CD4-positive, alpha-beta T cell (primary cell): Measurements from ENCODE around the gene CDC123. TPM values are rescaled to one million over a fixed set of nuclear protein-coding genes. Genes with fewer than 3 reads are reported as not detected.
A peak's percentile ranks its signal among the peaks of the same experiment; 100 is the strongest.

Experiments
- ATAC-seq: fragments of 200-7000 bp; cut with Tn5 transposase; one replicate; pipeline ENCODE4 v1.10.0; 2022; ENCODE audit warnings: mild to moderate bottlenecking; ENCODE audit not compliant: poor library complexity
- CTCF ChIA-PET: fragments of 350-600 bp; sonication (Branson Sonifier 250); formaldehyde crosslinking; loops from one replicate; lab custom pipeline; 2021; ENCODE audit warnings: antibody characterized with exemption, inconsistent platforms; lab: Charles Lee
- POLR2A ChIA-PET: fragments of 350-600 bp; sonication (Branson Sonifier 250); formaldehyde crosslinking; loops from one replicate; lab custom pipeline; 2021; ENCODE audit warnings: antibody characterized with exemption, inconsistent platforms; lab: Charles Lee
- DNase-seq, 14 experiments: peaks; one replicate each; pipeline ENCODE4 v3.0.0-alpha.2; 2013 to 2020; ENCODE audit warnings: mixed read lengths in 2 of 14
- H3K27ac ChIP-seq, 2 donors: one replicate each; pipeline versions ENCODE4 v1.5.1 to v1.7.0; 2013; ENCODE audit warnings: low read length in 2 of 2, low read depth in 1 of 2, mild to moderate bottlenecking in 1 of 2
- H3K27me3 ChIP-seq, 2 experiments: 1 replicate in 1 of 2; 2 replicates in 1 of 2; pipeline versions ENCODE4 v1.6.1 to v1.7.0; 2013; ENCODE audit warnings: low read length in 2 of 2, control low read depth in 1 of 2, mild to moderate bottlenecking in 1 of 2, moderate library complexity in 1 of 2; ENCODE audit not compliant: insufficient read depth in 2 of 2, control insufficient read depth in 1 of 2
- H3K36me3 ChIP-seq: one replicate; pipeline ENCODE4 v1.6.1; 2013; ENCODE audit warnings: low read length, control low read depth; ENCODE audit not compliant: insufficient read depth
- H3K4me1 ChIP-seq: one replicate; pipeline ENCODE4 v1.6.1; 2013; ENCODE audit warnings: low read length, control low read depth; ENCODE audit not compliant: insufficient read depth
- H3K4me3 ChIP-seq: one replicate; pipeline ENCODE4 v1.5.1; 2013; ENCODE audit warnings: mild to moderate bottlenecking, low read length, moderate library complexity
- H3K9me3 ChIP-seq, 2 experiments: 1 replicate in 1 of 2; 2 replicates in 1 of 2; pipeline versions ENCODE4 v1.6.1 to v1.7.0; 2013; ENCODE audit warnings: low read length in 2 of 2, mild to moderate bottlenecking in 2 of 2, control low read depth in 1 of 2, moderate library complexity in 1 of 2; ENCODE audit not compliant: control insufficient read depth in 1 of 2, insufficient read depth in 1 of 2
- H3K27ac Mint-ChIP-seq: one replicate; pipeline ENCODE4 v1.8.0; 2020; ENCODE audit warnings: mixed read lengths
- H3K27me3 Mint-ChIP-seq: one replicate; pipeline ENCODE4 v1.8.0; 2021; ENCODE audit warnings: mixed read lengths
- H3K36me3 Mint-ChIP-seq: one replicate; pipeline ENCODE4 v1.8.0; 2021; ENCODE audit warnings: low read depth, mixed read lengths
- H3K4me1 Mint-ChIP-seq: one replicate; pipeline ENCODE4 v1.8.0; 2021; ENCODE audit warnings: low read depth, mixed read lengths
- H3K4me3 Mint-ChIP-seq: one replicate; pipeline ENCODE4 v1.8.0; 2020; ENCODE audit warnings: mild to moderate bottlenecking, mixed read lengths
- H3K9me3 Mint-ChIP-seq: one replicate; pipeline ENCODE4 v1.8.0; 2020; ENCODE audit warnings: mixed read lengths
- intact Hi-C, 2 experiments: fragments of 100-400 bp; cut with DNase I in 1 of 2; cut with micrococcal nuclease in 1 of 2; formaldehyde crosslinking; loops; one replicate each; pipeline versions ENCODE4 v1.15.1 to v1.9.0; 2023 to 2025; cut with DNase I, micrococcal nuclease
- total RNA-seq, 174 experiments: library from RNA in 2 of 174; stranded (reverse) in 2 of 174; gene quantifications; one replicate each; pipeline ENCODE4 v1.2.3 and lab custom pipeline; 2021 to 2026
- TF ChIP-seq, protein P1 (sequence below): fragments of 200-600 bp; IDR thresholded peaks from one replicate; pipeline ENCODE4 v1.8.0; 2022; ENCODE audit warnings: antibody characterized with exemption, mild to moderate bottlenecking

The CDC123 gene
- total RNA-seq, 2 experiments from 2014 or later: 34.7 to 40.5 TPM

DNA sequence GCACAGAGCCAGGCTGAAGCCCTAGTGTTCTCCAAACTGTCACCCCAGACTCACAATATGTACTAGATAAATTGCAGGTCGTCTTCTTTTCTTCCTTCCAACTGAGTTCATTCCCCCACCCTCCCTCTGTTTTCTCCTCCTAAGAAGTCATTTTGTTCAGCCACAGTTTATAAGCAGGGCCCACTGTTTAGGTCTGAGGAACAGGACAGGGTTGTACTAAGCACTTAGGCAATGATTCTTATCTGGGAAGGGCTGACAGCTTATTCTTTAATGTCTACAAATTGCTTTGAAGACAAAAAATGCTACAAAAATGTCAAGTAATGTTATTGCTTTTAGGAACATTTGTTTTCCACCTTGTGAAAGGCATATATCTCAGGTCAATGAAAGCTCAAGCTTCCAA, 59.1 kb downstream of the CDC123 start:
- POLR2A ChIA-PET: no interaction called here

GRCh38 chr10:12259988-12260387, 64.0 kb downstream of the CDC123 start:
- H3K4me1 ChIP-seq: peaks cover 10% of the 10 kb centered on the region
- H3K27ac Mint-ChIP-seq: no peak overlapping the region
- TF ChIP-seq, protein P1, sequence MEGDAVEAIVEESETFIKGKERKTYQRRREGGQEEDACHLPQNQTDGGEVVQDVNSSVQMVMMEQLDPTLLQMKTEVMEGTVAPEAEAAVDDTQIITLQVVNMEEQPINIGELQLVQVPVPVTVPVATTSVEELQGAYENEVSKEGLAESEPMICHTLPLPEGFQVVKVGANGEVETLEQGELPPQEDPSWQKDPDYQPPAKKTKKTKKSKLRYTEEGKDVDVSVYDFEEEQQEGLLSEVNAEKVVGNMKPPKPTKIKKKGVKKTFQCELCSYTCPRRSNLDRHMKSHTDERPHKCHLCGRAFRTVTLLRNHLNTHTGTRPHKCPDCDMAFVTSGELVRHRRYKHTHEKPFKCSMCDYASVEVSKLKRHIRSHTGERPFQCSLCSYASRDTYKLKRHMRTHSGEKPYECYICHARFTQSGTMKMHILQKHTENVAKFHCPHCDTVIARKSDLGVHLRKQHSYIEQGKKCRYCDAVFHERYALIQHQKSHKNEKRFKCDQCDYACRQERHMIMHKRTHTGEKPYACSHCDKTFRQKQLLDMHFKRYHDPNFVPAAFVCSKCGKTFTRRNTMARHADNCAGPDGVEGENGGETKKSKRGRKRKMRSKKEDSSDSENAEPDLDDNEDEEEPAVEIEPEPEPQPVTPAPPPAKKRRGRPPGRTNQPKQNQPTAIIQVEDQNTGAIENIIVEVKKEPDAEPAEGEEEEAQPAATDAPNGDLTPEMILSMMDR: no peak
- no peaks in the 10 kb centered on the region for H3K36me3 ChIP-seq
- POLR2A ChIA-PET: interaction anchor here (1.0 kb wide), 1 partner anchor 452 kb away, joined by 3 read pairs; no protein-coding TSS in a partner anchor
- no peaks in the 10 kb centered on the region for H3K9me3 Mint-ChIP-seq
- H3K4me3 Mint-ChIP-seq: no peak overlapping the region
- intact Hi-C loops: loop anchor here (5.0 kb wide), 3 partner anchors 92 to 842 kb away; partner anchors contain the start of gene OPTN (in 1 of the 2)
- no peaks in the 10 kb centered on the region for H3K9me3 ChIP-seq
- H3K27me3 ChIP-seq: no peaks in the 10 kb centered on the region
- ATAC-seq: no peak
- no peak overlapping the region for H3K4me3 ChIP-seq
- H3K27ac ChIP-seq: no peak overlapping the region
- peaks cover 7% of the 10 kb centered on the region for H3K4me1 Mint-ChIP-seq
- H3K27me3 Mint-ChIP-seq: no peaks in the 10 kb centered on the region
- DNase-seq: no peak
- no peaks in the 10 kb centered on the region for H3K36me3 Mint-ChIP-seq
- CTCF ChIA-PET: no interaction called here

More for the DNA sequence above, 59.1 kb downstream of the CDC123 start:
- no peak overlapping the region for H3K27ac ChIP-seq
- H3K9me3 Mint-ChIP-seq: no peaks in the 10 kb centered on the region
- H3K4me3 ChIP-seq: no peak overlapping the region
- peaks cover 10% of the 10 kb centered on the region for H3K36me3 ChIP-seq
- no peak overlapping the region for H3K27ac Mint-ChIP-seq
- intact Hi-C loops: no loop called here
- no peaks in the 10 kb centered on the region for H3K27me3 ChIP-seq
- H3K4me1 ChIP-seq: no peaks in the 10 kb centered on the region
- H3K27me3 Mint-ChIP-seq: no peaks in the 10 kb centered on the region
- CTCF ChIA-PET: no interaction called here
- no peak overlapping the region for H3K4me3 Mint-ChIP-seq
- no peak for DNase-seq
- ATAC-seq: no peak
- H3K9me3 ChIP-seq: no peaks in the 10 kb centered on the region
- TF ChIP-seq, protein P1: no peak
- H3K36me3 Mint-ChIP-seq: peaks cover 11% of the 10 kb centered on the region
- H3K4me1 Mint-ChIP-seq: no peaks in the 10 kb centered on the region

GRCh38 chr10:12262278-12262981, 66.4 kb downstream of the CDC123 start:
- TF ChIP-seq, protein P1: no peak
- H3K4me1 Mint-ChIP-seq: peaks cover 14% of the 10 kb centered on the region
- no peak overlapping the region for H3K27ac ChIP-seq
- no peaks in the 10 kb centered on the region for H3K27me3 Mint-ChIP-seq
- H3K4me1 ChIP-seq: peaks cover 14% of the 10 kb centered on the region
- no peaks in the 10 kb centered on the region for H3K9me3 Mint-ChIP-seq
- H3K9me3 ChIP-seq: no peaks in the 10 kb centered on the region
- no peaks in the 10 kb centered on the region for H3K36me3 Mint-ChIP-seq
- DNase-seq: peak in 1 of 14 experiments; percentile 9
- no peaks in the 10 kb centered on the region for H3K27me3 ChIP-seq
- no peak for ATAC-seq
- POLR2A ChIA-PET: interaction anchor here (1.1 to 1.5 kb wide), 2 partner anchors 394 to 640 kb away, joined by 3 to 6 read pairs; no protein-coding TSS in a partner anchor
- no peaks in the 10 kb centered on the region for H3K36me3 ChIP-seq
- CTCF ChIA-PET: interaction anchor here (0.7 to 5.2 kb wide), 2 partner anchors 223 to 394 kb away, joined by 3 to 41 read pairs; no protein-coding TSS in a partner anchor
- H3K4me3 Mint-ChIP-seq: no peak overlapping the region
- H3K27ac Mint-ChIP-seq: no peak overlapping the region
- no peak overlapping the region for H3K4me3 ChIP-seq
- intact Hi-C loops: loop anchor here (5.0 kb wide), 3 partner anchors 90 to 840 kb away; partner anchors contain the start of gene OPTN (in 1 of the 2)
